Stimulated activated naive B cell treated with anti-CD40 and anti-IgM and Interleukin-4, amounts not matched to agents 10 μg/mL and 1 μg/mL and 100 μg/mL, for 72 hours (primary cell): ENCODE measurements around the gene ZFYVE1.

Experiments
- ATAC-seq, 2 donors: fragments of 150-1000 bp; cut with Tn5 transposase; replicated peaks; 2 replicates each; pipeline ENCODE4 v1.10.0; 2021; ENCODE audit warnings: moderate library complexity in 1 of 2
- DNase-seq: peaks from one replicate; pipeline ENCODE4 v3.0.0; 2021
- H3K27ac Mint-ChIP-seq: one replicate; pipeline ENCODE4 v1.8.0; 2022; ENCODE audit warnings: mild to moderate bottlenecking, mixed read lengths
- H3K27me3 Mint-ChIP-seq, 2 donors: one replicate each; pipeline ENCODE4 v1.8.0; 2022; ENCODE audit warnings: mixed read lengths in 2 of 2
- H3K36me3 Mint-ChIP-seq, 2 donors: one replicate each; pipeline ENCODE4 v1.8.0; 2022; ENCODE audit warnings: mixed read lengths in 2 of 2, mild to moderate bottlenecking in 1 of 2
- H3K4me1 Mint-ChIP-seq, 2 donors: one replicate each; pipeline ENCODE4 v1.8.0; 2022; ENCODE audit warnings: mixed read lengths in 2 of 2, mild to moderate bottlenecking in 1 of 2
- H3K4me3 Mint-ChIP-seq, 2 donors: one replicate each; pipeline ENCODE4 v1.8.0; 2022; ENCODE audit warnings: mild to moderate bottlenecking in 2 of 2, mixed read lengths in 2 of 2, moderate library complexity in 1 of 2
- H3K9me3 Mint-ChIP-seq, 2 donors: one replicate each; pipeline ENCODE4 v1.8.0; 2022; ENCODE audit warnings: mixed read lengths in 2 of 2, mild to moderate bottlenecking in 1 of 2

Gene ZFYVE1

DNA sequence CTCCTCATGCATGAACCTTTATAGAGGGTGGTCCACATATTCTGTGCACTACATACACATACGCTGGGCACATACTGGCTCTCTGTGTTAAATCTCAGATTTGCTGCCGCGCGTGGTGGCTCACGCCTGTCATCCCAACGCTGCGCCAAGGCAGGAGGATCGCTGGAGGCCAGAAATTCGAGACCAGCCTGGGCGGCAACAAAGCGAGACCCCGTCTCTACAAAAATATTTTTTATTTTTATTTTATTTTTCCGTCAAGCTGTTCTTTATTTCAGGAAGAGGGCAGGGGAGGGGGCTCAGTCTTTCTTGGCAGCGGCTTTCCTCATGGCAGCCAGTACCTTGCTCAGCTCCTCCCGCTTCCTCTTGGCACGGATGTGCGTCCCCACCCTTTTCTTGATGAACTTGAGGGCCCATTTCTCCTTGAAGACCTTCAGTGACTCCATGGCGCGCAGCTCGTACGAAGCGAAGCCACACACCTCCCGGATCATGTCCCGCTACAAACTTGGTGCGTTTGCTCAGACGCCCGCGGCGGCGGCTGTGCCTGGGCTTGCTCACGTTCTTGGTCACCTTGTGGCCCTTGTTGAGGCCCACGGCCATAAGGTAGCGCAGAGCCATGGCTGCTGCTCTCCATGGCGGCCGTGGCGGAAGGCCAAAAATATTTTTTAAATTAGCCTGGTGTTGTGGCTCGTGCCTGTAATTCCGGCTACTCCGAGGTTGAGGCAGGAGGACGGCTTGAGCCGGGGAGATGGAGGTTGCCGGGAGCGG is 97.4 kb downstream of the ZFYVE1 start:
- H3K9me3 Mint-ChIP-seq, result no peaks in the 10 kb centered on the region
- H3K27me3 Mint-ChIP-seq, result no peaks in the 10 kb centered on the region
- H3K36me3 Mint-ChIP-seq, result peaks cover 3 to 17% of the 10 kb centered on the region in 2 donors
- H3K4me3 Mint-ChIP-seq, result no peak overlapping the region
- ATAC-seq (no peak), DNase-seq (no peak)
- H3K27ac Mint-ChIP-seq, result no peak overlapping the region
- H3K4me1 Mint-ChIP-seq, result peaks cover 9 to 14% of the 10 kb centered on the region in 2 donors

DNA sequence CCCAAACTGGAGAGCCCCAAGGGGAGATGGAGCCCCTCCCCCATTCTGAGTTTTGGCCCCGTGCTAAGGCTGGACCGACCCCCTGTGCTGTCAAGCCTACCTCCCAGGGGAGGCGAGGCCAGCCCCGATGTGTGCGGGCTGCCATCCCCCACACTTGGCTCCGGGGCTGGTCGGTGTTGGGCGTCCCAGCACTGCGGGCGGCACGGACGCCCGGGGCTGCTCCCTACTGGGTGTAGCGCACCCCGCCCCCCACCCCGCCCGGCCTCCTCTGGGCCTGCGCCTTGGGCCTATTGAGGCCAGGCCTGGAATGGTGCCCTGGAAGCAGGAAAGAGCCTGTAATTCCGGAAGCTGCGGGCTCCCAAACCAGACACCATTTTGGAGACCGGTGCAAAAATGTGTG is 98.0 kb downstream of the ZFYVE1 start:
- H3K4me1 Mint-ChIP-seq, result peaks cover 9 to 14% of the 10 kb centered on the region in 2 donors
- no peak for ATAC-seq
- DNase-seq, result no peak
- no peaks in the 10 kb centered on the region for H3K27me3 Mint-ChIP-seq
- H3K9me3 Mint-ChIP-seq, result no peaks in the 10 kb centered on the region
- peaks cover 3 to 17% of the 10 kb centered on the region in 2 donors for H3K36me3 Mint-ChIP-seq
- H3K27ac Mint-ChIP-seq, result no peak overlapping the region
- no peak overlapping the region for H3K4me3 Mint-ChIP-seq

DNA sequence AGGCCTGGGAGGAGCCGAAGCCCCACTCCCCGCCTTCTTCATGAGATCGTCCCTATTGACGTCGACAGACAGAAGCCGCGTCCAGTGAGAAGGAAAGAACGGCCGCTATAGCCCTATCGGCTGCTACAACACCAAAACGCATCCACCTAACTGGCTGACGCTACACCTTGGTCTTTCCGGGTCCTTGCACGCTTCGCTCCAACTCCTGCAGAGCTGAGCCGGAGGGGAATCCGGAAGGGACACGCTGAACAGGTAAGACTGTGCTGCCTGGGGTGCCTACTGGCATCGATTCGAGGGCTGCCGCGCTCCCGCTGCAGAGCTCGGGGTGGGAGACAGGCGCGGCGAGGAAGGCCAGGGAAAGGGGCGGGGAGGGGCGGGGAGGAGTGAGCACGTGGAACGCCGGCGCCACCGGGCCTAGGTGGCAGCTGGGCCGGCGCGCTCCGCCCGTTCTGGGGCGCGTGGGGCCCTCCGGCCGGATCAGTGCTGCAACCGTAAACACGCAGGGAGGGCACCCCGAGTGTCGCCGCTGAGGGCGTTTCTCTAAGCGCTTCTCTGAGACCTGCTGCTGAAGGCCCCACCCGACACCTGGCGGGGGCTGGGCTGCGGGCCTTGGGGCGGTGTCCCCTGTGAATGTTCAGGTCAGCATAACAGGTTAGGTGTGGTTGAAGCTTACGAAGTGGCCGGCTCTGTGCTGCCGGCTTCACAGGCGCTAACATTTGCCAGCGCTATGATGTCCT is 100.4 kb downstream of the ZFYVE1 start, which contains the start of gene DCAF4:
DCAF4 (plus strand) TSS at position 173 of the 737 bp plus-strand sequence. CDS start 11,515 bp downstream, outside the sequence.
- Mint-ChIP-seq H3K27me3 (no peaks in the 10 kb centered on the region), H3K27ac (peak within 1 kb of the TSS; percentile 99), H3K36me3 (peaks cover 0 to 9% of the 10 kb centered on the region in 2 donors), H3K4me1 (peaks cover 9% of the 10 kb centered on the region in 2 donors), H3K4me3 (peak within 1 kb of the TSS; percentile 97), H3K9me3 (no peaks in the 10 kb centered on the region)
- DNase-seq, result peak; percentile 96
- ATAC-seq, result peak; percentile 94 to 98

DNA sequence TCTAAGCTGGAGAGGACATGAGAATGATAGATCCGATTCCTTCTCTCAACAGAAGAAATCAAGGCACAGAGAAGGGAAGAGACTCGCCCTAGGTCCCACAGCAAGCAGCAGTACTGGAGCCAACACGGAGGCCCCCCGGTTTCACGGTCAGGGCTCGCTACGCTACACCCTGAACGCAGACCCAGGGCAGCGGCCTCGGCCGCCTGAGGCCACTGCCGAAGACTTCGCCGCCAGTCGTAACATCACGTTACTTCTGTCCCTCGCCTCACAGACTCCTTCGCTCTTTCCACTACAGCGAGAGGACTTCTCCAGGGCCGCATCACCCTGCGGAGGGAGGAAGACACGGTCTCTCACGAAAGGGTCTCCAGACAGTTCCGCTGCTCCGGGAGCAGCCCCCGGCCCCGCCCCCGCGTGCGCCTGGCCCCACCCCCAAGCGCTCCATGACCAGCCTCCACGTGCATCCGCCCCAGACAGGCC is 101.1 kb downstream of the ZFYVE1 start:
- Mint-ChIP-seq H3K9me3 (no peaks in the 10 kb centered on the region), H3K4me1 (peaks cover 7 to 9% of the 10 kb centered on the region in 2 donors), H3K36me3 (peaks cover 0 to 9% of the 10 kb centered on the region in 2 donors), H3K27me3 (peaks cover 3 to 4% of the 10 kb centered on the region in 2 donors), H3K4me3 (peak overlapping the region; percentile 97), H3K27ac (peak overlapping the region; percentile 99)
- DNase-seq, result no peak
- peak; percentile 28 to 33 for ATAC-seq

DNA sequence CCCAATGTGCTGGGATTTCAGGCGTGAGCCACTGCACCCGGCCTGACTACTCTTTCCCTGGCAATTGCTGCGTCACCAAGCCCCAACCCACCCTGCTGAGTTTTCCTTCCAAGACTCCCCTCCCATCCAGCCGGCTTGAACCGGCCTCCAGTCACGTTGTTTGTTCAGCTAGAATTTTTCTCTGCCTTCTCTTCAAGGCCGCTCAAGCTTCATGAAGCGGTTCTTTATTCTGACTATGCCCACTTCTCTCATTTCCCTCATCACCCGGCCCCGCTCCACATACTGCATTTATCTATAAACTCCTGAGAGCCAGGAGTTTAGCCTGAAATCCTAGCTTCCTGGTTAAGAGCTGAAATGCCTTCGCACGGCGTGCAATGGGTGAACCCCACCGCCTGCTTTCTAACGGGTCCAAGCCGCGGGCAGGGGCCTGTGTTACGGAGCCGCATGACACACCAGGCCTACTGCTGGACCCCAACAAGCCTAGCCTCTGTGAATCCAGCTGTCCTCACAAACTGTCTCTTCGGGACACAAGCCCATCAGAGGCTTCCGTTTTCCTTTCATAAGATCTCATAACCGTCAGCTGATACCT is 101.6 kb downstream of the ZFYVE1 start:
- peaks cover 0 to 7% of the 10 kb centered on the region in 2 donors for H3K36me3 Mint-ChIP-seq
- H3K4me1 Mint-ChIP-seq, result peaks cover 7 to 9% of the 10 kb centered on the region in 2 donors
- DNase-seq (no peak), ATAC-seq (no peak)
- H3K9me3 Mint-ChIP-seq, result no peaks in the 10 kb centered on the region
- peak overlapping the region; percentile 97 for H3K4me3 Mint-ChIP-seq
- peak overlapping the region; percentile 99 for H3K27ac Mint-ChIP-seq
- H3K27me3 Mint-ChIP-seq, result peaks cover 6 to 7% of the 10 kb centered on the region in 2 donors

DNA sequence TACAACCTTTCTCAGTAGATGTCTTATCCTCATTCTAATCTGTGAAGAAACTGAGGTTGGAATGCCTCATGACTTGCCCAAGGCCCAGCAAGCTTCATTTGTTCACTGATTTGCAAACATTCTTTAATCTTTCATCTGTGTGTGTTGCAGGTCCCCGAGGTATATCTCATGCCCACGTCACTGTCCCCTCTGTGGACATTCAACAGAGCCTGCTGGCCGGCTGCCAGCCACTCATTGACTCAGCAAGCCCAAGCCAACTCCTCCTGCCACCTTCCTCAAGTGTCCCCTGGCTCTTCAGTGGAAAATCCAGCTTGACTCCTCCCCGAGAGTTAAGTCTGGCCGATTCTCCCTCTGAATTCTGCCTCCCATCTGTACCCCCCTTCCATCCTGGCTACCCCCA is 102.6 kb downstream of the ZFYVE1 start:
- Mint-ChIP-seq H3K4me1 (peaks cover 7 to 9% of the 10 kb centered on the region in 2 donors), H3K9me3 (no peaks in the 10 kb centered on the region), H3K27ac (peak overlapping the region; percentile 61), H3K4me3 (no peak overlapping the region), H3K27me3 (peaks cover 6 to 14% of the 10 kb centered on the region in 2 donors), H3K36me3 (no peaks in the 10 kb centered on the region)
- ATAC-seq (no peak), DNase-seq (no peak)

DNA sequence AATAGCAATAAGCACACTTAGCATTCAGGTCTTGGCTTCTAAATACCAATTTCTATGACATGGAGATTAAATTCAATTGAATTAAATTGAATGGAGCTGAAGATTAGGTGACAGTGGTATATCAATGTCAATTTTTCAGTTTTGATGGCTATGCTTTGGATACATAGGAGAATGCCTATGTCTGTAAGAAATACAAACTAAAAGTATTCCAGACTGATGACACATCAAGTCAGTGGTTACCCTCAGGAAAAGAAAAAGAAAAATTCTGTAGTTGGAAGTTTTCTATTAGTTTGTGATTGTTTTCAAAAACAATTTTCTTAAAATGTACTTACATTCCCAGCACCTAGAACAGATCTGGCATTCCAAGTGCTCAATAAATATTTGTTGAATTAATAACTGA is 105.5 kb downstream of the ZFYVE1 start:
- H3K27me3 Mint-ChIP-seq, result peaks cover 14 to 20% of the 10 kb centered on the region in 2 donors
- ATAC-seq (no peak), DNase-seq (no peak)
- H3K4me3 Mint-ChIP-seq, result no peak overlapping the region
- no peaks in the 10 kb centered on the region for H3K36me3 Mint-ChIP-seq
- no peak overlapping the region for H3K27ac Mint-ChIP-seq
- no peaks in the 10 kb centered on the region for H3K9me3 Mint-ChIP-seq
- peaks cover 5 to 9% of the 10 kb centered on the region in 2 donors for H3K4me1 Mint-ChIP-seq

DNA sequence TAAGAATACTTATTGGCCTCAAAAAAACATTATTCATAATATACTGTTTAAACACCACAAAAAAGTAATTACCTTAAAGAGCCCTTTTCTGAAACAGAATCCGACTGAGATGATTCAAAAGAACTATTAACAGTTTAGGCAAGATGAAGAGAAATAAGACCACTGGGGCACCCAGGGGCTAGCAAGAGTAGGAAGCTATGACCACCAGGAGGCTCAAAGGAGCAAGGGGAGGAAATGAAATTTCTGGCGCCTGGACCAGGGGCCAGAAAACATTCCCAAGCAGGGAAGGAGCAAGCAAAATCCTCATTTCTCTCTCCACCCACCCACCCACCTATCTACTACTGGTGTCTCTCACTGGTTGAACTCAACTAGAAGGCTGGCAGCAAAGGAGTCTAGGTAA is 106.9 kb downstream of the ZFYVE1 start:
- H3K27me3 Mint-ChIP-seq, result peaks cover 20 to 21% of the 10 kb centered on the region in 2 donors
- no peaks in the 10 kb centered on the region for H3K36me3 Mint-ChIP-seq

More for the DNA sequence above, 106.9 kb downstream of the ZFYVE1 start:
- H3K9me3 Mint-ChIP-seq, result no peaks in the 10 kb centered on the region
- H3K4me3 Mint-ChIP-seq, result no peak overlapping the region
- peaks cover 0 to under 1% of the 10 kb centered on the region in 2 donors for H3K4me1 Mint-ChIP-seq
- no peak for ATAC-seq
- no peak overlapping the region for H3K27ac Mint-ChIP-seq
- DNase-seq, result no peak
